IMR-90 (cell line): ENCODE data around the gene INMT. TPM values are rescaled to one million over a fixed set of nuclear protein-coding genes. Genes with fewer than 3 reads are reported as not detected.

Experiments used
- ATAC-seq: fragments of 200-7000 bp; cut with Tn5 transposase; 2 replicates; pipeline ENCODE4 v1.9.1; 2020; ENCODE audit warnings: low read depth, mild to moderate bottlenecking, moderate library complexity
- BruUV-seq: library from RNA; stranded (reverse); fragments of 400-500 nt; replicated peaks from 2 replicates; lab custom pipeline; 2021; lab: Mats Ljungman, UMichigan
- CTCF ChIA-PET: fragments of 300-600 bp; formaldehyde crosslinking; extraction: SDS; loops from one replicate; lab custom pipeline; 2021; ENCODE audit warnings: antibody characterized with exemption; lab: Yijun Ruan, JAX
- POLR2A ChIA-PET: fragments of 300-600 bp; sonication (Branson Sonifier 250); formaldehyde crosslinking; loops from one replicate; lab custom pipeline; 2022; ENCODE audit warnings: antibody characterized with exemption; ENCODE audit not compliant: unreplicated experiment; lab: Charles Lee
- DNase-seq: peaks from one replicate; pipeline ENCODE4 v3.0.0; 2013
- H2AFZ ChIP-seq: replicated peaks from 2 replicates; pipeline ENCODE3; 2013; ENCODE audit warnings: low read length, mild to moderate bottlenecking; ENCODE audit not compliant: poor library complexity
- H2AK5ac ChIP-seq: 2 replicates; pipeline ENCODE4 v1.6.1; 2013; ENCODE audit warnings: low read depth, low read length, inconsistent platforms
- H2AK9ac ChIP-seq: replicated peaks from 2 replicates; pipeline ENCODE3; 2013; ENCODE audit warnings: mild to moderate bottlenecking, low read depth, low read length, moderate library complexity; ENCODE audit not compliant: poor library complexity
- H2BK120ac ChIP-seq: 2 replicates; pipeline ENCODE4 v1.6.1; 2013; ENCODE audit warnings: low read depth, low read length, inconsistent platforms
- H2BK15ac ChIP-seq: 3 replicates; pipeline ENCODE4 v1.6.1; 2013; ENCODE audit warnings: low read depth, low read length, inconsistent platforms
- H2BK20ac ChIP-seq: 2 replicates; pipeline ENCODE4 v1.6.1; 2013; ENCODE audit warnings: low read depth, mild to moderate bottlenecking, inconsistent platforms, low read length, moderate library complexity
- H2BK5ac ChIP-seq: 2 replicates; pipeline ENCODE4 v1.6.1; 2013; ENCODE audit warnings: mild to moderate bottlenecking, low read depth, low read length, inconsistent platforms; ENCODE audit not compliant: poor library complexity, severe bottlenecking
- H3K14ac ChIP-seq: replicated peaks from 2 replicates; pipeline ENCODE4 v1.6.1; 2013; ENCODE audit warnings: low read depth, low read length, inconsistent platforms
- H3K18ac ChIP-seq: 2 replicates; pipeline ENCODE4 v1.6.1; 2013; ENCODE audit warnings: low read depth, low read length, control low read depth
- H3K23ac ChIP-seq: 2 replicates; pipeline ENCODE4 v1.6.1; 2013; ENCODE audit warnings: low read depth, low read length, inconsistent platforms
- H3K27ac ChIP-seq: 2 replicates; pipeline ENCODE4 v1.5.1; 2013; ENCODE audit warnings: mild to moderate bottlenecking, control low read depth, low read length; ENCODE audit not compliant: insufficient read depth
- H3K27me3 ChIP-seq: 2 replicates; pipeline ENCODE4 v1.6.1; 2013; ENCODE audit warnings: low read length; ENCODE audit not compliant: control insufficient read depth, insufficient read depth
- H3K36me3 ChIP-seq: 2 replicates; pipeline ENCODE4 v1.6.1; 2013; ENCODE audit warnings: low read length, mixed read lengths; ENCODE audit not compliant: control insufficient read depth, insufficient read depth
- H3K4ac ChIP-seq: 2 replicates; pipeline ENCODE4 v1.6.1; 2013; ENCODE audit warnings: low read depth, low read length, inconsistent platforms
- H3K4me1 ChIP-seq: 2 replicates; pipeline ENCODE4 v1.6.1; 2013; ENCODE audit warnings: low read length, mixed read lengths; ENCODE audit not compliant: control insufficient read depth, insufficient read depth
- H3K4me2 ChIP-seq: 2 replicates; pipeline ENCODE4 v1.6.1; 2013; ENCODE audit warnings: low read depth, mild to moderate bottlenecking, control low read depth, low read length, moderate library complexity
- H3K4me3 ChIP-seq: 2 replicates; pipeline ENCODE4 v1.5.1; 2013; ENCODE audit warnings: low read depth, mild to moderate bottlenecking, control low read depth, low read length, moderate library complexity; ENCODE audit not compliant: insufficient read depth
- H3K56ac ChIP-seq: 2 replicates; pipeline ENCODE4 v1.6.1; 2013; ENCODE audit warnings: low read length, inconsistent platforms; ENCODE audit not compliant: insufficient read depth; ENCODE audit errors: extremely low read depth
- H3K79me1 ChIP-seq, 2 experiments: 2 replicates each; pipeline ENCODE4 v1.6.1; 2013; ENCODE audit warnings: low read length in 2 of 2, inconsistent platforms in 1 of 2, low read depth in 1 of 2
- H3K9ac ChIP-seq: 2 replicates; pipeline ENCODE4 v1.6.1; 2013; ENCODE audit warnings: low read depth, low read length, control low read depth
- H3K9me1 ChIP-seq: 2 replicates; pipeline ENCODE4 v1.6.1; 2013; ENCODE audit warnings: low read length, inconsistent platforms; ENCODE audit not compliant: insufficient read depth
- H3K9me3 ChIP-seq: 2 replicates; pipeline ENCODE4 v1.6.1; 2013; ENCODE audit warnings: low read length; ENCODE audit not compliant: control insufficient read depth, insufficient read depth
- H4K20me1 ChIP-seq: 2 replicates; pipeline ENCODE4 v1.6.1; 2013; ENCODE audit warnings: low read length, inconsistent platforms; ENCODE audit not compliant: insufficient read depth
- H4K5ac ChIP-seq: 2 replicates; pipeline ENCODE4 v1.6.1; 2013; ENCODE audit warnings: mild to moderate bottlenecking, low read depth, low read length, control low read depth
- H4K8ac ChIP-seq, 2 experiments: 2 replicates each; pipeline ENCODE4 v1.6.1; 2013; ENCODE audit warnings: low read depth in 2 of 2, low read length in 2 of 2, control low read depth in 1 of 2, inconsistent platforms in 1 of 2
- H4K91ac ChIP-seq: 2 replicates; pipeline ENCODE4 v1.6.1; 2013; ENCODE audit warnings: low read depth, low read length, inconsistent platforms; ENCODE audit not compliant: insufficient read depth
- BHLHE40 ChIP-seq: fragments of 150-350 bp; IDR thresholded peaks from 2 replicates; pipeline ENCODE4 v1.6.1; 2016; ENCODE audit warnings: mild to moderate bottlenecking, low read depth, low read length
- CEBPB ChIP-seq: IDR thresholded peaks from 2 replicates; pipeline ENCODE4 v1.6.1; 2012; ENCODE audit warnings: low read depth, low read length, improper control_type of control experiment
- CHD1 ChIP-seq: IDR thresholded peaks from 2 replicates; pipeline ENCODE4 v1.6.1; 2012; ENCODE audit warnings: low read depth, low read length, improper control_type of control experiment
- CTCF ChIP-seq: conservative IDR thresholded peaks from 2 replicates; pipeline ENCODE4 v1.5.1; 2012; ENCODE audit warnings: mild to moderate bottlenecking, low read depth, low read length, improper control_type of control experiment
- MAFK ChIP-seq: IDR thresholded peaks from 2 replicates; pipeline ENCODE4 v1.6.1; 2012; ENCODE audit warnings: low read depth, low read length, improper control_type of control experiment
- MXI1 ChIP-seq: IDR thresholded peaks from 2 replicates; pipeline ENCODE4 v1.6.1; 2012; ENCODE audit warnings: low read depth, mild to moderate bottlenecking, low read length, moderate library complexity, borderline replicate concordance
- NFE2L2 ChIP-seq: fragments of 150-350 bp; IDR thresholded peaks from 2 replicates; pipeline ENCODE4 v1.6.1; 2016; ENCODE audit warnings: low read depth, mild to moderate bottlenecking, low read length
- RFX5 ChIP-seq: IDR thresholded peaks from 2 replicates; pipeline ENCODE4 v1.8.0; 2012; ENCODE audit warnings: low read depth, mild to moderate bottlenecking, low read length, moderate library complexity
- SMC3 ChIP-seq: fragments of 150-350 bp; IDR thresholded peaks from 2 replicates; pipeline ENCODE4 v1.6.1; 2016; ENCODE audit warnings: low read depth, mild to moderate bottlenecking, antibody characterized with exemption, low read length, moderate library complexity
- WGBS, 2 experiments: methylation state at CpG; one replicate each; pipeline versions ENCODE4 v1.1.5 to v1.1.7; 2013; ENCODE audit warnings: missing lambda C conversion rate in 2 of 2; ENCODE audit not compliant: insufficient read length in 1 of 2; ENCODE audit errors: extremely low coverage in 2 of 2; 5-methylcytosine and 5-hydroxymethylcytosine counted together
- dilution Hi-C: fragments of 300-500 bp; cut with HindIII; formaldehyde crosslinking; loops from one replicate; pipeline ENCODE4 v1.14.3; 2018; ENCODE audit warnings: low sequenced_read_pairs; ENCODE audit not compliant: unreplicated experiment
- in situ Hi-C: fragments of 300-500 bp; cut with MboI; formaldehyde crosslinking; loops from 3 replicates; pipeline ENCODE4 v1.14.3; 2019; ENCODE audit warnings: low sequenced_read_pairs, inconsistent platforms, mixed read lengths
- intact Hi-C: fragments of 100-400 bp; cut with micrococcal nuclease; formaldehyde crosslinking; loops from 2 replicates; pipeline ENCODE4 v1.10.0; 2022
- polyA plus RNA-seq, 3 experiments: library from polyadenylated mRNA; depleted of rRNA; stranded (reverse); fragments of >200 nt; gene quantifications; 2 replicates each; pipeline ENCODE4 v1.2.3, GENCODE V29; 2012; ENCODE audit warnings: low replicate concordance in 1 of 3
- total RNA-seq: library from RNA; depleted of rRNA; stranded (reverse); fragments of >200 nt; gene quantifications from 2 replicates; pipeline ENCODE4 v1.2.3, GENCODE V29; 2012

The INMT gene
- total and polyA plus RNA-seq, 2 of the 4 experiments (the other 2 are of a cell fraction): 0.39 to 2.2 TPM

GRCh38 chr7:30710669-30711068 lies 41.3 kb upstream of the INMT start:
- intact Hi-C loops: no loop called here
- DNase-seq: no peak

More at GRCh38 chr7:30710669-30711068, 41.3 kb upstream of the INMT start:
- in situ Hi-C loops (no loop called here), dilution Hi-C loops (no loop called here)
- H2AK5ac ChIP-seq: no peak overlapping the region
- H4K91ac ChIP-seq: no peak overlapping the region
- no peak overlapping the region for H3K27ac ChIP-seq
- H3K9me3 ChIP-seq: no peaks in the 10 kb centered on the region
- H3K4me3 ChIP-seq: no peak overlapping the region
- no peak overlapping the region for H3K23ac ChIP-seq
- H2AFZ ChIP-seq: no peak overlapping the region
- no TSS peak for BruUV-seq
- no peak overlapping the region for H2BK20ac ChIP-seq
- no peak overlapping the region for H2AK9ac ChIP-seq
- no peaks in the 10 kb centered on the region for H3K79me1 ChIP-seq
- no CpG with 5 or more reads among the region's 4 CpGs for WGBS, 2 experiments
- H3K18ac ChIP-seq: no peak overlapping the region
- H4K8ac ChIP-seq: no peak overlapping the region
- ChIA-PET CTCF (no interaction called here), POLR2A (interaction anchor here (0.6 kb wide), 1 partner anchor 104 kb away, joined by 8 read pairs; no protein-coding TSS in a partner anchor)
- H3K4me2 ChIP-seq: no peak overlapping the region
- no peaks in the 10 kb centered on the region for H3K36me3 ChIP-seq
- no peak overlapping the region for H2BK120ac ChIP-seq
- no peak overlapping the region for H4K5ac ChIP-seq
- H2BK5ac ChIP-seq: no peak overlapping the region
- H2BK15ac ChIP-seq: no peak overlapping the region
- H3K9ac ChIP-seq: no peak overlapping the region
- H3K14ac ChIP-seq: no peak overlapping the region
- H3K27me3 ChIP-seq: peaks cover 26% of the 10 kb centered on the region
- H4K20me1 ChIP-seq: no peaks in the 10 kb centered on the region
- H3K9me1 ChIP-seq: no peaks in the 10 kb centered on the region
- no peaks in the 10 kb centered on the region for H3K4me1 ChIP-seq
- no peak overlapping the region for H3K4ac ChIP-seq
- H3K56ac ChIP-seq: no peak overlapping the region
- no peak for TF ChIP-seq MXI1
- no peak for TF ChIP-seq CEBPB
- no peak for TF ChIP-seq MAFK
- no peak for TF ChIP-seq CTCF
- no peak for TF ChIP-seq RFX5
- TF ChIP-seq SMC3: no peak
- no peak for TF ChIP-seq BHLHE40
- TF ChIP-seq NFE2L2: no peak
- TF ChIP-seq CHD1: no peak
- no peak for ATAC-seq
